CD14-positive monocyte (primary cell): ENCODE results near the gene ASTN2. TPM values are rescaled to one million over a fixed set of nuclear protein-coding genes. Genes with fewer than 3 reads are reported as not detected.

Experiments
- DNase-seq, 3 donors: peaks; one replicate each; pipeline ENCODE4 v3.0.0-alpha.2; 2011 to 2022
- H2AFZ ChIP-seq: 2 replicates; pipeline ENCODE4 v1.6.0; 2012; ENCODE audit warnings: mild to moderate bottlenecking, low read depth, low read length, inconsistent platforms; ENCODE audit not compliant: insufficient read depth, poor library complexity, severe bottlenecking
- H3K27ac ChIP-seq, 2 donors: 1 replicate in 1 of 2; 2 replicates in 1 of 2; pipeline ENCODE4 v1.5.1; 2012 to 2013; ENCODE audit warnings: low read length in 2 of 2, control low read depth in 1 of 2, inconsistent platforms in 1 of 2, low read depth in 1 of 2, mild to moderate bottlenecking in 1 of 2
- H3K27me3 ChIP-seq, 2 donors: one replicate each; pipeline versions ENCODE4 v1.6.0 to v1.6.1; 2011 to 2013; ENCODE audit warnings: low read length in 2 of 2; ENCODE audit not compliant: control insufficient read depth in 2 of 2, insufficient read depth in 2 of 2
- H3K36me3 ChIP-seq, 2 donors: replicated peaks in 1 of 2; 1 replicate in 1 of 2; 2 replicates in 1 of 2; pipeline versions ENCODE4 v1.5.1 to v1.6.1; 2012 to 2013; ENCODE audit warnings: low read length in 2 of 2, control low read depth in 1 of 2, inconsistent platforms in 1 of 2, mild to moderate bottlenecking in 1 of 2; ENCODE audit not compliant: insufficient read depth in 2 of 2, control insufficient read depth in 1 of 2
- H3K4me1 ChIP-seq, 2 donors: 1 replicate in 1 of 2; 2 replicates in 1 of 2; pipeline versions ENCODE4 v1.5.1 to v1.6.1; 2012 to 2013; ENCODE audit warnings: low read length in 2 of 2, control low read depth in 1 of 2, inconsistent platforms in 1 of 2, mild to moderate bottlenecking in 1 of 2, moderate library complexity in 1 of 2; ENCODE audit not compliant: insufficient read depth in 2 of 2, control insufficient read depth in 1 of 2
- H3K4me2 ChIP-seq: replicated peaks from 2 replicates; pipeline ENCODE3; 2012; ENCODE audit warnings: low read length, moderate library complexity, mild to moderate bottlenecking; ENCODE audit not compliant: poor library complexity, severe bottlenecking; ENCODE audit errors: extremely low read depth
- H3K4me3 ChIP-seq, 3 experiments: fragments of 200-600 bp in 1 of 3; sonication (generic) in 1 of 3; replicated peaks in 1 of 3; 1 replicate in 2 of 3; 2 replicates in 1 of 3; pipeline ENCODE4 v1.5.1; 2011 to 2013; ENCODE audit warnings: low read length in 3 of 3, mild to moderate bottlenecking in 3 of 3, control low read depth in 2 of 3, low read depth in 2 of 3, inconsistent platforms in 1 of 3, moderate library complexity in 1 of 3
- H3K79me2 ChIP-seq: 2 replicates; pipeline ENCODE4 v1.6.0; 2012; ENCODE audit warnings: mild to moderate bottlenecking, control low read depth, inconsistent platforms, low read length, moderate library complexity; ENCODE audit not compliant: insufficient read depth
- H3K9ac ChIP-seq: 2 replicates; pipeline ENCODE4 v1.6.0; 2017; ENCODE audit warnings: low read length, mild to moderate bottlenecking; ENCODE audit not compliant: insufficient read depth, poor library complexity, severe bottlenecking
- H3K9me3 ChIP-seq, 2 donors: replicated peaks in 1 of 2; 1 replicate in 1 of 2; 2 replicates in 1 of 2; pipeline versions ENCODE4 v1.5.1 to v1.6.1; 2012 to 2013; ENCODE audit warnings: low read length in 2 of 2, control low read depth in 1 of 2; ENCODE audit not compliant: control insufficient read depth in 1 of 2, insufficient read depth in 1 of 2
- H4K20me1 ChIP-seq: 2 replicates; pipeline ENCODE4 v1.6.0; 2012; ENCODE audit warnings: mild to moderate bottlenecking, low read length, control low read depth, moderate library complexity; ENCODE audit not compliant: insufficient read depth
- H3K27ac Mint-ChIP-seq, 7 donors: one replicate each; pipeline ENCODE4 v1.8.0; 2020; ENCODE audit warnings: mild to moderate bottlenecking in 7 of 7, mixed read lengths in 7 of 7, moderate library complexity in 6 of 7, inconsistent platforms in 2 of 7
- H3K27me3 Mint-ChIP-seq, 3 donors: one replicate each; pipeline ENCODE4 v1.8.0; 2021 to 2022; ENCODE audit warnings: low read depth in 3 of 3, mild to moderate bottlenecking in 3 of 3, mixed read lengths in 3 of 3, moderate library complexity in 3 of 3, inconsistent platforms in 1 of 3
- H3K36me3 Mint-ChIP-seq, 2 donors: one replicate each; pipeline ENCODE4 v1.8.0; 2020; ENCODE audit warnings: mixed read lengths in 2 of 2, inconsistent platforms in 1 of 2, mild to moderate bottlenecking in 1 of 2
- H3K4me1 Mint-ChIP-seq: one replicate; pipeline ENCODE4 v1.8.0; 2020; ENCODE audit warnings: mild to moderate bottlenecking, mixed read lengths
- H3K4me3 Mint-ChIP-seq, 2 donors: one replicate each; pipeline ENCODE4 v1.8.0; 2020; ENCODE audit warnings: mild to moderate bottlenecking in 2 of 2, mixed read lengths in 2 of 2, moderate library complexity in 1 of 2
- H3K9me3 Mint-ChIP-seq, 7 donors: one replicate each; pipeline ENCODE4 v1.8.0; 2020 to 2022; ENCODE audit warnings: mixed read lengths in 7 of 7, mild to moderate bottlenecking in 6 of 7, moderate library complexity in 6 of 7, inconsistent platforms in 2 of 7
- CTCF ChIP-seq: fragments of 200-600 bp; IDR thresholded peaks from one replicate; pipeline ENCODE4 v1.8.0; 2022; ENCODE audit warnings: antibody characterized with exemption, mild to moderate bottlenecking
- WGBS: methylation state at CpG from one replicate; pipeline ENCODE4 v1.1.5; 2013; ENCODE audit warnings: missing lambda C conversion rate; ENCODE audit not compliant: insufficient coverage; 5-methylcytosine and 5-hydroxymethylcytosine counted together
- intact Hi-C, 2 donors: fragments of 100-400 bp; cut with micrococcal nuclease; formaldehyde crosslinking; loops; one replicate each; pipeline versions ENCODE4 v1.15.0 to v1.15.1; 2023
- polyA plus RNA-seq, 3 donors: library from polyadenylated mRNA; depleted of rRNA in 1 of 3; unstranded in 2 of 3; stranded (reverse) in 1 of 3; fragments of 300-500 nt in 2 of 3; fragments of >200 nt in 1 of 3; fragmentation: Illumina TruSeq in 2 of 3; gene quantifications; 1 replicate in 2 of 3; 2 replicates in 1 of 3; pipeline ENCODE4 v1.2.3, GENCODE V29; 2012 to 2021

ASTN2 gene
- polyA plus RNA-seq, 3 donors: not detected

DNA sequence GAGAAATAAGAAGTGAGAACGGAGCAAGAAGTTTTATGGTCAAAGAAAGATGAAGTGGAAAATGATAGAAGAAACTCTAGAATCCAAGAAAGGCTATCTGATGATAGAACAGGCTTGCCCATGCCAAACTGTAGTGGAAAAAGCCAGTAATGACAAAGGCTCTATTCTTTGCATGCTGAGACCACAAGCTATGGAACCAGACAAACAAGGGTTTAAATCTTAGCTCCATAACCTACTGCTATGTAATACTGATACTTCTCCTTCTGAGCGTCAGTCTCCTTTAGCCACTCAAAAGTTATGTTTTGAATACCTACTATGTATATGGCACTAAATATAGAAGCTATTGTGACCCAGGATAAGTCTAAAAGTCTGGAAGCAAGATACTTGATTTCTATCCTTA, 778.9 kb downstream of the ASTN2 start:
- no peak for DNase-seq
- H3K27me3 ChIP-seq: no peaks in the 10 kb centered on the region
- Mint-ChIP-seq H3K27me3 (peaks cover 1 to 6% (median 1%) of the 10 kb centered on the region in 3 donors), H3K27ac (no peak overlapping the region), H3K4me1 (no peaks in the 10 kb centered on the region), H3K36me3 (no peaks in the 10 kb centered on the region), H3K9me3 (peaks cover 0 to 4% (median 0%) of the 10 kb centered on the region in 7 donors), H3K4me3 (no peak overlapping the region)
- H4K20me1 ChIP-seq: no peaks in the 10 kb centered on the region
- WGBS: 100% methylated on average over 1 of the region's 2 CpGs
- intact Hi-C loops: no loop called here
- H3K9me3 ChIP-seq: no peaks in the 10 kb centered on the region
- no peak overlapping the region for H3K9ac ChIP-seq
- H3K27ac ChIP-seq: no peak overlapping the region
- TF ChIP-seq CTCF: no peak
- no peaks in the 10 kb centered on the region for H3K79me2 ChIP-seq
- no peak overlapping the region for H3K4me2 ChIP-seq
- H3K4me3 ChIP-seq: no peak overlapping the region
- no peak overlapping the region for H2AFZ ChIP-seq
- no peaks in the 10 kb centered on the region for H3K36me3 ChIP-seq
- no peaks in the 10 kb centered on the region for H3K4me1 ChIP-seq

GRCh38 chr9:116632990-116633838, 781.6 kb downstream of the ASTN2 start:
- H3K4me1 ChIP-seq: no peaks in the 10 kb centered on the region
- Mint-ChIP-seq H3K9me3 (peaks cover 0 to 4% (median 0%) of the 10 kb centered on the region in 7 donors), H3K4me3 (no peak overlapping the region), H3K27ac (no peak overlapping the region), H3K36me3 (no peaks in the 10 kb centered on the region), H3K27me3 (peaks cover 1 to 3% (median 1%) of the 10 kb centered on the region in 3 donors), H3K4me1 (no peaks in the 10 kb centered on the region)
- H2AFZ ChIP-seq: no peak overlapping the region
- no peaks in the 10 kb centered on the region for H3K27me3 ChIP-seq
- intact Hi-C loops: no loop called here
- DNase-seq: no peak
- no peak overlapping the region for H3K9ac ChIP-seq
- H3K4me2 ChIP-seq: no peak overlapping the region
- WGBS: 60% methylated on average over 1 of the region's 6 CpGs
- TF ChIP-seq CTCF: no peak
- H3K79me2 ChIP-seq: no peaks in the 10 kb centered on the region
- no peaks in the 10 kb centered on the region for H3K9me3 ChIP-seq
- no peaks in the 10 kb centered on the region for H4K20me1 ChIP-seq
- H3K4me3 ChIP-seq: no peak overlapping the region
- H3K36me3 ChIP-seq: no peaks in the 10 kb centered on the region
- H3K27ac ChIP-seq: no peak overlapping the region
